Measurements from ENCODE around the gene CWC27.

CWC27 gene

DNA sequence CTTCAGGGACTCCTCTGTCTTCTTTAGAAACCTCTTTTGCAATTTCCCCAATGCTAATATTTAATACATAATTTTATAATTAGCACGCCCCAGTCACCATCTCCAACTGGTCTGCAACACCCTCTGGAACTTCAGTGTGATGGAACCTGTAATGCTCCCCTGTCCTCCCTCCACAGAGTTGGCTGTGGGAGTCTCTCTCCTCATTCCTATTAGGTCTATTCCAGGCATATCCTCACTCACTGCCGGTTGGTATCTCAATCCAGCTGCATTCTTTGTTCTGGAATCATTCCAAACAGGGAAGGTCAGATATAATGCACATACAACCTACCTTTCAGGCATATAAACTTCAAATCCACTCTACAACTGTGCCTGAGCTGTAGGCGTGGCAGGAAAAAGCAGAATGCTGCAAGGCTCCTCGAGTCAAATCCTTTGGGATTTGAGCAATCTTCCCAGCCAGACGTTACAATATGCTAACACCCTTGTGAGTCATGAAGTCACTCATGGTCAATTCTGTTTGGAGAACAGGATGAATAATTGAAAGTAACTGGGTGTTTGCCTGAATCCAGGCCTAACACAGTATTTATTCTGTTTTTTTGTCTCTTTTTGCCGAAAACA, 293.8 kb downstream of the CWC27 start:
- TF ChIP-seq, protein P1, sequence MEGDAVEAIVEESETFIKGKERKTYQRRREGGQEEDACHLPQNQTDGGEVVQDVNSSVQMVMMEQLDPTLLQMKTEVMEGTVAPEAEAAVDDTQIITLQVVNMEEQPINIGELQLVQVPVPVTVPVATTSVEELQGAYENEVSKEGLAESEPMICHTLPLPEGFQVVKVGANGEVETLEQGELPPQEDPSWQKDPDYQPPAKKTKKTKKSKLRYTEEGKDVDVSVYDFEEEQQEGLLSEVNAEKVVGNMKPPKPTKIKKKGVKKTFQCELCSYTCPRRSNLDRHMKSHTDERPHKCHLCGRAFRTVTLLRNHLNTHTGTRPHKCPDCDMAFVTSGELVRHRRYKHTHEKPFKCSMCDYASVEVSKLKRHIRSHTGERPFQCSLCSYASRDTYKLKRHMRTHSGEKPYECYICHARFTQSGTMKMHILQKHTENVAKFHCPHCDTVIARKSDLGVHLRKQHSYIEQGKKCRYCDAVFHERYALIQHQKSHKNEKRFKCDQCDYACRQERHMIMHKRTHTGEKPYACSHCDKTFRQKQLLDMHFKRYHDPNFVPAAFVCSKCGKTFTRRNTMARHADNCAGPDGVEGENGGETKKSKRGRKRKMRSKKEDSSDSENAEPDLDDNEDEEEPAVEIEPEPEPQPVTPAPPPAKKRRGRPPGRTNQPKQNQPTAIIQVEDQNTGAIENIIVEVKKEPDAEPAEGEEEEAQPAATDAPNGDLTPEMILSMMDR (IDR thresholded peaks at IDR 0.05; ENCODE audit: control extremely low read depth, extremely low read depth, low read depth, missing control alignments): no peak
- no peak for DNase-seq (ENCODE audit: extremely low spot score)
- CTCF ChIA-PET: interaction anchor here (1.0 to 4.0 kb wide), 4 partner anchors 12 to 93 kb away, joined by 3 to 24 read pairs (median 16); no protein-coding TSS in a partner anchor
- POLR2A ChIA-PET: no interaction called here

DNA sequence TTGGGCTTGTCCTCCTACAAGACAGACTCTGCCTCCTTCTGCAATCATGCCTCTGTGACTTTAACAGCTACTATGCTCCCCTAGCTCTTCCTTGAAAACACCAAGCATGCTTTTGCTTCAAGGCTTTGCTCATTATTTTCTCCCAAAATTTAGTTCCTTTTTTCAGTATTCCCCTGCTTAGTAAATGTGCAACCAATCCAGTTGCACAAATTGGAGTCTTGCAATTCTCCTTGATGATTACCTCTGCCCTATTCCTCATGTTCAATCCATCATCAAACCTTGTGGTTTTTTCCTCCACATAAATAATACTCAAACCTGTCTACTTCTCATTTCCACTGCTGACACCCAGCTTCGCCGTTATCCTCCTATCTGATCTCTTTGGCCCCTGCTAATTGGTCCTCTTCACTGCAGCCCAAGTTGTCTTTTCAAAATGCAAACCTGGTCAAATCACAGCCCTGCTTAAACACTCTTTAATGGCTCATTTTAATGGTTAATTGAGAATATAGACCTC, 296.3 kb downstream of the CWC27 start:
- POLR2A ChIA-PET: interaction anchor here (0.7 kb wide), 1 partner anchor 16 kb away, joined by 5 read pairs; no protein-coding TSS in a partner anchor
- TF ChIP-seq, protein P1 (IDR thresholded peaks at IDR 0.05; ENCODE audit: control extremely low read depth, extremely low read depth, low read depth, missing control alignments): no peak
- CTCF ChIA-PET: interaction anchor here (1.3 to 2.8 kb wide), 2 partner anchors 9 to 10 kb away, joined by 3 to 12 read pairs; no protein-coding TSS in a partner anchor
- DNase-seq (ENCODE audit: extremely low spot score): no peak

DNA sequence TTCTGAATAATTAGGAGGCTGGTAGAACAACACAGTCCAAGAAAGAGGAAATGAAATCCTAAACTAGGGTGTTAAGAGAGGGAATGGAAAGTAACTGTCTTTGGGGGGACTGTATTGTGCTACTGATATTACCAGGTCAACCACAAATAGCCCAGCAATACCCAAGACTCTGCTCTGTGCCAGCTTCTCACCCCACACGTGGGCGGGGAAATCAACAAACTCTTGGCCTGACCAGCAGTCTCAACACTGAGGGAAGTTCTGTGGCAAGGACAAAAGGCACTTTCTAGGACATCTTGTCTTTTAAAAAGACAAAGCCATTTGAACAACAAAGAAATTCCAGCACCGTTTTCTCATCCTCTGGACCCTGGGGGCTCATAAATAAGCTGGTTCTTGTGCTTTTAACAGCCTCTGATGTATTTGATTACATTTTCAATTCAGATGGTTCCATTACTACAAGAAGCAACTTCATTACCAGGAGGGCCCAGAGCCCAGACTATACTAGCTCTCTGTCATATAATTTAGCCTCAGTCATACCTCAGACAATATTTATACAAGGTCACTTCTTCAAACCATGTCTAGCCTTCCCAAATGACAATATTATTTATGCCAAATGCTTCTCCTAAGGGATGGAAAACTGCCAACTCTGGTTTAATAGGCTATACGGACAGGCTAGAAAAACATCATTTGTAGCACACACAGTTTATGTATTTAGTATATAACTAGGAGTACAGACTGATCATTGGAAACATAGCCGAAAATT, 297.8 kb downstream of the CWC27 start:
- no peak for DNase-seq (ENCODE audit: extremely low spot score)
- ChIA-PET CTCF (interaction anchor here (1.0 to 2.8 kb wide), 3 partner anchors 9 to 33 kb away, joined by 3 to 12 read pairs (median 4); no protein-coding TSS in a partner anchor), POLR2A (no interaction called here)
- TF ChIP-seq, protein P1 (IDR thresholded peaks at IDR 0.05; ENCODE audit: control extremely low read depth, extremely low read depth, low read depth, missing control alignments): no peak

- CTCF ChIA-PET: interaction anchor here (0.8 to 1.4 kb wide), 2 partner anchors 9 to 18 kb away, joined by 3 to 4 read pairs; no protein-coding TSS in a partner anchor
- POLR2A ChIA-PET: no interaction called here
- TF ChIP-seq, protein P1 (IDR thresholded peaks at IDR 0.05; ENCODE audit: control extremely low read depth, extremely low read depth, low read depth, missing control alignments): no peak
- no peak for DNase-seq (ENCODE audit: extremely low spot score)
These were observed 298.4 kb downstream of the CWC27 start for GRCh38 chr5:65067147-65067506.

All from GM10248 (cell line).